MM.1S (cell line): ENCODE measurements around the gene HS3ST6.

Experiments
- DNase-seq: peaks from one replicate; pipeline ENCODE4 v3.0.0-alpha.2; 2015
- H2AFZ ChIP-seq: fragments of 300-600 bp; sonication (generic); 2 replicates; pipeline ENCODE4 v1.6.0; 2016; ENCODE audit warnings: antibody characterized with exemption, low read length
- H3F3A ChIP-seq: fragments of 300-600 bp; sonication (generic); 2 replicates; pipeline ENCODE4 v1.6.1; 2016; ENCODE audit warnings: mild to moderate bottlenecking, antibody characterized with exemption, low read length, moderate library complexity, mixed read lengths; ENCODE audit not compliant: insufficient read depth
- H3K27ac ChIP-seq: fragments of 300-600 bp; sonication (generic); 2 replicates; pipeline ENCODE4 v1.5.1; 2016; ENCODE audit warnings: mild to moderate bottlenecking, low read length
- H3K27me3 ChIP-seq: fragments of 300-600 bp; sonication (generic); replicated peaks from 2 replicates; pipeline ENCODE4 v1.6.0; 2016; ENCODE audit warnings: low read length; ENCODE audit not compliant: insufficient read depth
- H3K36me3 ChIP-seq: fragments of 300-600 bp; sonication (generic); replicated peaks from 2 replicates; pipeline ENCODE4 v1.6.1; 2016; ENCODE audit warnings: mild to moderate bottlenecking, low read length, mixed read lengths; ENCODE audit not compliant: insufficient read depth
- H3K4me1 ChIP-seq: fragments of 300-600 bp; sonication (generic); 2 replicates; pipeline ENCODE4 v1.6.1; 2016; ENCODE audit warnings: low read length, mixed read lengths
- H3K4me2 ChIP-seq: fragments of 300-600 bp; sonication (generic); 2 replicates; pipeline ENCODE4 v1.6.0; 2016; ENCODE audit warnings: low read depth, low read length
- H3K4me3 ChIP-seq: fragments of 300-600 bp; sonication (generic); 2 replicates; pipeline ENCODE4 v1.5.1; 2016; ENCODE audit warnings: low read length, mixed read lengths
- H3K79me2 ChIP-seq: fragments of 300-600 bp; sonication (generic); 2 replicates; pipeline ENCODE4 v1.6.1; 2016; ENCODE audit warnings: mixed run types, low read length, mixed read lengths
- H3K9ac ChIP-seq: fragments of 300-600 bp; sonication (generic); 2 replicates; pipeline ENCODE4 v1.6.1; 2016; ENCODE audit warnings: low read length, mixed read lengths
- H3K9me2 ChIP-seq: fragments of 300-600 bp; sonication (generic); replicated peaks from 2 replicates; pipeline ENCODE4 v1.6.1; 2016; ENCODE audit warnings: mild to moderate bottlenecking, low read length, mixed read lengths; ENCODE audit not compliant: insufficient read depth
- H3K9me3 ChIP-seq: fragments of 300-600 bp; sonication (generic); replicated peaks from 2 replicates; pipeline ENCODE4 v1.6.1; 2016; ENCODE audit warnings: mild to moderate bottlenecking, low read length, mixed read lengths; ENCODE audit not compliant: insufficient read depth
- H4K20me1 ChIP-seq: fragments of 300-600 bp; sonication (generic); 2 replicates; pipeline ENCODE4 v1.6.1; 2016; ENCODE audit warnings: mild to moderate bottlenecking, low read length, moderate library complexity, mixed read lengths; ENCODE audit not compliant: insufficient read depth
- EZH2 ChIP-seq: fragments of 300-600 bp; sonication (generic); optimal IDR thresholded peaks from 2 replicates; pipeline ENCODE3; 2017; ENCODE audit warnings: low read depth, mild to moderate bottlenecking, antibody characterized with exemption, low read length, mixed read lengths
- EZH2phosphoT487 ChIP-seq: fragments of 300-600 bp; sonication (generic); IDR thresholded peaks from 2 replicates; pipeline ENCODE4 v1.6.1; 2018; ENCODE audit warnings: antibody characterized with exemption, low read length
- TF ChIP-seq, protein P1 (sequence below): fragments of 300-600 bp; sonication (generic); IDR thresholded peaks from 2 replicates; pipeline ENCODE4 v1.5.1; 2016; ENCODE audit warnings: antibody characterized with exemption, low read length, mixed read lengths

The HS3ST6 gene

DNA sequence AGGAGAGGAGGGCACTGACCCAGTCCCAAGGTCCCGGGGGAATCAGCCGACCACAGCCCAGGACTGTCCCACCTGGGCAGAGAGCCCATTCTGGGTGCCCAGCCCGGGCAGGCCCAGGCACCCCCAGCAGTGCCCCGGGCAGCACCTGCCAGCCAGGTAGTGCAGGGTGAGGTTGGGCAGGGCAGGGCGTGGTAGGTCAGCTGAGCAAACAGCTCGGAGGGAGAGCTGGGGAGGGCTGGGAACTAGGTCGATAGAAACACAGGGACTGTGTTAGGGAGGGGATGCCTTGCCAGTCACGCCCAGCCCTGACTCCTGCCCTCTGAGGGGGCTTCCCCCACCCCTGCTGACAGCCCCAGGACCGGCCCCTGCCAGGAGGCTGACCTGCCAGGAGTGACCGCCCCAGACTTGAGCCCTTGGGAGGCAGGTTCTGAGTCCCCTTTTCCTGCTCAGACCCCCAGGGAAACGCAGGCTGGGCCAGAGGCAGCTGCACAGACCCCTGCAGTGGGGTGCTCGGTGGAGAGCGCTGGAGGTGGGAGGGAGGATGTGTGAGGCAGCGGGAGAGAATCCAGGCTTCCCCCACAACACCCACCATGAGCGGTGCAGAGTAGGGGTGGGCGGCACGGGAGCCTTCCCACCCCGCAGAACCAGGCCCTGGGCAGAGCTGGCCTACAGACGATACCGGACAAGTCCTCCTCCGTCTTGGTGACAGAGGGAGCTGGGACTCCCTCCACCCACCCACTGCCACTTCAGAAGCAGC is 4.7 kb downstream of the HS3ST6 start:
- Histone ChIP-seq H3K27ac (no peak overlapping the region), H3K79me2 (no peaks in the 10 kb centered on the region), H3K4me1 (no peaks in the 10 kb centered on the region), H3K9me2 (no peaks in the 10 kb centered on the region), H3K4me3 (no peak overlapping the region), H3K4me2 (no peak overlapping the region), H3K9ac (no peak overlapping the region), H4K20me1 (no peaks in the 10 kb centered on the region), H2AFZ (no peak overlapping the region), H3K27me3 (peaks cover 42% of the 10 kb centered on the region), H3K9me3 (no peaks in the 10 kb centered on the region), H3K36me3 (no peaks in the 10 kb centered on the region), H3F3A (no peaks in the 10 kb centered on the region)
- TF ChIP-seq EZH2phosphoT487: no peak
- no peak for TF ChIP-seq EZH2
- TF ChIP-seq, protein P1, sequence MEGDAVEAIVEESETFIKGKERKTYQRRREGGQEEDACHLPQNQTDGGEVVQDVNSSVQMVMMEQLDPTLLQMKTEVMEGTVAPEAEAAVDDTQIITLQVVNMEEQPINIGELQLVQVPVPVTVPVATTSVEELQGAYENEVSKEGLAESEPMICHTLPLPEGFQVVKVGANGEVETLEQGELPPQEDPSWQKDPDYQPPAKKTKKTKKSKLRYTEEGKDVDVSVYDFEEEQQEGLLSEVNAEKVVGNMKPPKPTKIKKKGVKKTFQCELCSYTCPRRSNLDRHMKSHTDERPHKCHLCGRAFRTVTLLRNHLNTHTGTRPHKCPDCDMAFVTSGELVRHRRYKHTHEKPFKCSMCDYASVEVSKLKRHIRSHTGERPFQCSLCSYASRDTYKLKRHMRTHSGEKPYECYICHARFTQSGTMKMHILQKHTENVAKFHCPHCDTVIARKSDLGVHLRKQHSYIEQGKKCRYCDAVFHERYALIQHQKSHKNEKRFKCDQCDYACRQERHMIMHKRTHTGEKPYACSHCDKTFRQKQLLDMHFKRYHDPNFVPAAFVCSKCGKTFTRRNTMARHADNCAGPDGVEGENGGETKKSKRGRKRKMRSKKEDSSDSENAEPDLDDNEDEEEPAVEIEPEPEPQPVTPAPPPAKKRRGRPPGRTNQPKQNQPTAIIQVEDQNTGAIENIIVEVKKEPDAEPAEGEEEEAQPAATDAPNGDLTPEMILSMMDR: no peak
- no peak for DNase-seq

DNA sequence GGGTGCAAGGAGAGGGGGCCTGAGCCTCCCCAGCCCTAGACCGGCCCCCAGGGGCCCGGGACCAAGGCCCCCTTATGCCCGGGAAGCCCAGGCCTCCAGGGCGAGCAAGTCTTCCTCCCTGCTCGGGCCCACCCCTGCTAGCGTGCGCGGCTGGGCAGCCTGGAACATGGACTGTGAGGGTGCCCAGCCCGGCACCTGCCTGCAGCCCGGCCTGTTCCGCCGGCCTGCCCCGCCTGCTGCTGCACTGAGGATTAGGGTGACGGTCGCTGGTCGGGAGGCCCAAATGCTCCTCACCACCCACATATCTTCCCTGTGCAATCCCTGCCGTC is 6.0 kb downstream of the HS3ST6 start:
- H3K79me2 ChIP-seq: no peaks in the 10 kb centered on the region
- H3K9me3 ChIP-seq: no peaks in the 10 kb centered on the region
- no peaks in the 10 kb centered on the region for H3K36me3 ChIP-seq
- DNase-seq: no peak
- no peak overlapping the region for H2AFZ ChIP-seq
- no peaks in the 10 kb centered on the region for H4K20me1 ChIP-seq
- no peak for TF ChIP-seq EZH2
- TF ChIP-seq, protein P1: no peak
- no peak for TF ChIP-seq EZH2phosphoT487
- H3K9ac ChIP-seq: no peak overlapping the region
- H3K4me3 ChIP-seq: no peak overlapping the region
- H3K27me3 ChIP-seq: peaks cover 34% of the 10 kb centered on the region
- H3K27ac ChIP-seq: no peak overlapping the region
- no peak overlapping the region for H3K4me2 ChIP-seq
- H3K9me2 ChIP-seq: no peaks in the 10 kb centered on the region
- no peaks in the 10 kb centered on the region for H3K4me1 ChIP-seq
- no peaks in the 10 kb centered on the region for H3F3A ChIP-seq

DNA sequence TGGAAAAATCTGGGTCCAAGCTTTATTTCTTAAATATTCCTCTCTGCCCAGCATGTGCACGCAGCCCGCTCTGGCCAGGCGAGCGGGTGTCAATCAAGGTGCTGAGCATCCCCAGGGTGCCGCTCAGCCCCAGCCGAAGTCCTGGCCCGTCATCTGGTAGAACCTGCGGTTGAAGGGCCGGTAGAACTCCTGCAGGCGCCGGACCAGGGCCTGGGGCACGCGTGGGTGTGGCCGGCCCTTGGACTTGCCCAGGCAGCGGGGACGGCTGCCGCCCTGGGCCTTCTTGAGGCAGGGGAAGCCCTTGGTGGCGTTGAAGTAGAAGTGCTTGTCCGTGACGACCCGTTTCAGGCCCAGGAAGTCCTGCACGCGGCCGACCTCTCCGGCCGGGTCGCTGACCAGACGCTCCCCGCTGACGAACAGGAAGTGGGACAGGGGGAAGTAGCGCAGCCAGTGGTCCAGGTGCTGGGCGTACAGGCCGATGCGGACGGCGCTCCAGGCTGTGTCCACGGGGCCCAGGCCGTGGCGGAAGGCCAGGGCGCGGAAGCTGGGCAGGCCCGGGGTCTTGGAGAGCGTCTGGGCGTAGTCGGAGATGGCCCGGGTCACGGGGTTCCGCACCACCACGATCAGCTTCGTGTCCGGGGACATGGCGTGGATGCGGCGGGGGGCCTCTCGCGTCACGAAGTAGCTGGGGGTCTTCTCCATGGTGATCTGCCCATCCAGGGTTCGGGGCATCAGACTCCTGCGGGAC is 6.6 kb downstream of the HS3ST6 start:
- Histone ChIP-seq H2AFZ (no peak overlapping the region), H3K9ac (no peak overlapping the region), H3K79me2 (no peaks in the 10 kb centered on the region), H3K27ac (no peak overlapping the region), H4K20me1 (no peaks in the 10 kb centered on the region), H3K4me1 (peaks cover 3% of the 10 kb centered on the region), H3F3A (no peaks in the 10 kb centered on the region), H3K9me2 (no peaks in the 10 kb centered on the region), H3K4me3 (no peak overlapping the region), H3K4me2 (no peak overlapping the region), H3K9me3 (no peaks in the 10 kb centered on the region), H3K36me3 (no peaks in the 10 kb centered on the region), H3K27me3 (peaks cover 28% of the 10 kb centered on the region)
- DNase-seq: no peak
- TF ChIP-seq, protein P1: no peak
- TF ChIP-seq EZH2phosphoT487: no peak
